Activated naive CD4-positive, alpha-beta T cell treated with anti-CD3 and anti-CD28 coated beads, Interleukin-2, amount 50 U/mL, for 24 hours (primary cell): ENCODE measurements around the gene TRPM7.

Experiments
- H3K27ac Mint-ChIP-seq: one replicate; pipeline ENCODE4 v1.8.0; 2021; ENCODE audit warnings: mild to moderate bottlenecking, mixed read lengths
- H3K27me3 Mint-ChIP-seq: one replicate; pipeline ENCODE4 v1.8.0; 2021; ENCODE audit warnings: mixed read lengths
- H3K36me3 Mint-ChIP-seq: one replicate; pipeline ENCODE4 v1.8.0; 2021; ENCODE audit warnings: mixed read lengths
- H3K4me1 Mint-ChIP-seq: one replicate; pipeline ENCODE4 v1.8.0; 2021; ENCODE audit warnings: mixed read lengths
- H3K4me3 Mint-ChIP-seq: one replicate; pipeline ENCODE4 v1.8.0; 2021; ENCODE audit warnings: mild to moderate bottlenecking, mixed read lengths
- H3K9me3 Mint-ChIP-seq: one replicate; pipeline ENCODE4 v1.8.0; 2021; ENCODE audit warnings: mixed read lengths

TRPM7 gene

DNA sequence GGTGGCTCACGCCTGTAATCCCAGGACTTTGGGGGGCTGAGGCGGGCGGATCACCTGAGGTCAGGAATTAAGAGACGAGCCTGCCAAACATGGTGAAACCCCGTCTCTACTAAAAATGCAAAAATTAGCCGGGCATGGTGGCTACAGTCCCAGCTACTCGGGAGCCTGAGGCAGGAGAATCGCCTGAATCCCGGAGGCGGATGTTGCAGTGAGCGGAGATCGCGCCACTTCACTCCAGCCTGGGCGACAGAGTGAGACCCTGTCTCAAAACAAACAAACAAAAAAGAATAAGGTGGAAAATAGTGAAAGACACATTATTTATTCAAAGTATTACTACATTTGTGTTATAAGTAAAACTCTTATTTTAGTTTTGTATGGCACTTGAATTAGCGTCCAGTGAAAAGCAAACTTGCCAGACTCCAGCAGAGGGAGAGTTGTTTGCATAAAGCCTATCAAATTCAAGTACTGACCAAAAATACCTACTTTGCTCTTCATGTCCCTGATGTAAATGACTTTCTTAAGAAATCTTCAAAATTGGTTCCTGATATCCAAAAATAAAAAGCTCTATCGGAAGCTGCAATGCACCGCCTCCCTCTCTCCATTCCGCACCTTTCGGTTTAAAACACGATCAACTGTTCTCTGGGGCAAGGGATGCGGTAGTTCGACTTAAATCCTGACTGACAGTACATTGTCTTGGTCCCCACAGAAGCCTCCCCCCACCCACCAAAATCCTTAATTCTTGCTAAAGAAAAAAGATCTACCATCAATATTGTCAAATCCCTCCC lies 1.2 kb downstream of the TRPM7 start:
- Mint-ChIP-seq H3K27ac (peak overlapping the region; percentile 97), H3K36me3 (peaks cover 9% of the 10 kb centered on the region), H3K9me3 (no peaks in the 10 kb centered on the region), H3K4me1 (peaks cover 61% of the 10 kb centered on the region), H3K4me3 (peak overlapping the region; percentile 99), H3K27me3 (no peaks in the 10 kb centered on the region)

DNA sequence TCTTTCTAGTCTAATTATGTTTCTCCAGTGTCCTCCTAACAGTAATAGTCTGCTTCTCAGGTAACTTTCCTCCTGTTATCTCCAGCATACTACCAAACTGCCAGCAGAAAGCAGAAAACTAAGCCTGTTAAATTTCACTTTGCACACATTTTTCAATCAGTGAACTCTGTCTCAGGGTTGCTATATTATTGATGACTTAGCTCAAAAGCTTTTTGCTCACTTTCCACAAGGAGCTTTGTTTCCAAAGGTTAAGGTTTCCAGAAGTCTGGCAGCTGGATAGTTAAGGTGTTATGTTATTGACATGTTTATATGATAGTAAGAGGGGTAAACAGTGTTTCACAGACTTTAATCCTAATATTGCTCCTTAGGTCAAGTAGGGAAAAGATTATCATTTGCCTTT lies 5.1 kb downstream of the TRPM7 start:
- Mint-ChIP-seq H3K9me3 (no peaks in the 10 kb centered on the region), H3K27ac (peak overlapping the region; percentile 87), H3K4me3 (peak overlapping the region; percentile 60), H3K36me3 (peaks cover 11% of the 10 kb centered on the region), H3K27me3 (no peaks in the 10 kb centered on the region), H3K4me1 (peaks cover 51% of the 10 kb centered on the region)

DNA sequence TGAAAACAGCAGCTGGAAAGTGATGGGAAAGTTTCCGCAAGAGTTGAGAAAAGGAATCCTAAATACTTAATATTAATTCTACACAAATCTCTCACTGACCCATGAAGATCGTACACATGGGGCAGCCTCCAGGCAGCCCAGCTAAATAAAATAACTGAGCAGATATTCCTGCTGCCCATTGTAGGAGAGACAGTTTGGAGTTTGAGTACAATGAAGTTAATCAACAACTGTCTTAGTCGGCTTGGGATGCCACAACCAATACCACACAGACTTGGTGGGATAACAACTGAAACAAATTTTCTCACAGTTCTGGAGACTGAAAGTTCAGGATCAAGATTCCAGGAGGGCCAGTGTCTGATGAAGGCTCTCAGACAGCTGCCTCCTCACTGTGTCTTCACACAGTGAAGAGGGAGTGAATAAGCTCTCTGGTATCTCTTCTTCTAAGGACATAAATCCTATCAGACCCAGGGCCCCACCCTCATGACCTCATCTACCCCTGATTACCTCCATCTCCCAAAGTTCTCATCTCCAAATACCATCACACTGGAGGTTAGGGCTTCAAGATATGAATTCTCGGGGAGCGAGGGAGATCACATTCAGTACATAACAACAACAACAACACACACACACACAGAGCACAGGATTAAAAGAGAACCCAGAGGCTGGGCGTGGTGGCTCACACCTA lies 9.7 kb downstream of the TRPM7 start:
- H3K36me3 Mint-ChIP-seq = peaks cover 7% of the 10 kb centered on the region
- H3K27me3 Mint-ChIP-seq = no peaks in the 10 kb centered on the region
- H3K4me1 Mint-ChIP-seq = peaks cover 30% of the 10 kb centered on the region
- peak overlapping the region; percentile 77 for H3K27ac Mint-ChIP-seq
- no peak overlapping the region for H3K4me3 Mint-ChIP-seq
- H3K9me3 Mint-ChIP-seq = no peaks in the 10 kb centered on the region

DNA sequence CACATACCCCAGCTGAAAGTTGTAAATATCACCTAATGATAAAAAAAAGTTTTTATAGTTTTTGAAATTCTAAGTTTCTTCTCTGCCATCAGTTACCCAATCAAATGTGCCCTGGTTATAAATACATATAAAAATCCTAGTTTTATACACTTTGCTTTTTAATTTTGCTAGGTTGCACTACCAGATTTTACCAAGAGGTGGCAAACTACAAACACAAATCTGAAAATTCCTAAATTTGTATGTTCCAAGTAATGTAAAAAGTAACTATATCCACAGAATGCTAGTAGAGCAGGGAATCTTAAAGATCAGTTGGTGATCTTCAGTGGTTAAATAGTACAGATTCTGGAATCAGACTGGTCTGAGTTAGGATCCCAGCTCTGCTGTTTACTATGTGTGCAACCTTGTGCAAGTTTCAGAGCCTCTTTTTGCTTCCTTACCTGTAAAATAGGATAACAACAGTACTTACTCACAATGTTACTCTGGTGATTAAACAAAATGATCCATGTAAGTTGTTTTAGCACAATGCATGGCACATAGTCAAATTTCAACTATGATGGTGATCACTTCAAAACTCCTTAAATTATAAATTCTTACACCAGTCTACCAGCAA lies 11.0 kb downstream of the TRPM7 start:
- no peaks in the 10 kb centered on the region for H3K9me3 Mint-ChIP-seq
- H3K27me3 Mint-ChIP-seq = no peaks in the 10 kb centered on the region
- H3K27ac Mint-ChIP-seq = no peak overlapping the region
- H3K4me3 Mint-ChIP-seq = no peak overlapping the region
- peaks cover 5% of the 10 kb centered on the region for H3K36me3 Mint-ChIP-seq
- peaks cover 28% of the 10 kb centered on the region for H3K4me1 Mint-ChIP-seq

DNA sequence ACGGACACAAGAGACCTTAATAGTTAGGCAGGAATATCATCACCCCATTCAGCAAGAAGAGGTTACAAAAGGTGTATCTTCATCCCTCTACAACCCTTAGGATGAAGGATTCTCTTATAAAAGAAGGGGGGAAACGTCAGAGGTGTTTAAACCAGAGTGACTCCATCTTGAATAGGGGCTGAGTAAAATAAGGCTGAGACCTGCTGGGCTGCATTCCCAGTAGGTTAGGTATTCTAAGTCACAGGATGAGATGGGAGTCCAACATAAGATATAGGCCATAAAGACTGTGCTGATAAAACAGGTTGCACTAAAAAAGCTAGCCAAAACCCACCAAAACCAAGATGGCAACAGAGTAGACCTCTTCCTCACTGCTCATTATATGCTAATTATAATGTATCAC lies 16.5 kb downstream of the TRPM7 start:
- no peak overlapping the region for H3K27ac Mint-ChIP-seq
- H3K36me3 Mint-ChIP-seq = peaks cover 2% of the 10 kb centered on the region
- no peaks in the 10 kb centered on the region for H3K9me3 Mint-ChIP-seq
- no peaks in the 10 kb centered on the region for H3K27me3 Mint-ChIP-seq
- no peak overlapping the region for H3K4me3 Mint-ChIP-seq
- peaks cover 35% of the 10 kb centered on the region for H3K4me1 Mint-ChIP-seq

DNA sequence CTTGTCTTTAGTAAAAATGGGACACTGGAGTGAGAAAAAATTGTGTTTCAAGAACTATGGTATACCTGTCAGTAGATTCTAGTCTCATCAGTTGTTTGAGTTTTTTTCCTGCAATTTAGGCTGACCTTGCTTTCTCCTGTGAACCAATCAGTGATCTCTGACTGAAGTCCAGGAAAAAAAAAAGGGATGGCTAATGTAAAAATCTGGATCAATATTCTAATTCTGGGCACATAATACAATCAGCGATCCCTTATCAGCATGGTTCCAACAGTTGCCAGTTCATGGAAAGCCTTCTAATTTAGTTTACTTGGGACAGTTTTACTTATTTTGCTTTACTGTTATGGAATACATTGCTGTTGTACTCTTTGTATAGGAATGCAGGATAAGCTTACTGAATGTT lies 17.0 kb downstream of the TRPM7 start:
- Mint-ChIP-seq H3K27ac (no peak overlapping the region), H3K4me1 (peaks cover 34% of the 10 kb centered on the region), H3K9me3 (no peaks in the 10 kb centered on the region), H3K36me3 (peaks cover 2% of the 10 kb centered on the region), H3K27me3 (no peaks in the 10 kb centered on the region), H3K4me3 (no peak overlapping the region)

DNA sequence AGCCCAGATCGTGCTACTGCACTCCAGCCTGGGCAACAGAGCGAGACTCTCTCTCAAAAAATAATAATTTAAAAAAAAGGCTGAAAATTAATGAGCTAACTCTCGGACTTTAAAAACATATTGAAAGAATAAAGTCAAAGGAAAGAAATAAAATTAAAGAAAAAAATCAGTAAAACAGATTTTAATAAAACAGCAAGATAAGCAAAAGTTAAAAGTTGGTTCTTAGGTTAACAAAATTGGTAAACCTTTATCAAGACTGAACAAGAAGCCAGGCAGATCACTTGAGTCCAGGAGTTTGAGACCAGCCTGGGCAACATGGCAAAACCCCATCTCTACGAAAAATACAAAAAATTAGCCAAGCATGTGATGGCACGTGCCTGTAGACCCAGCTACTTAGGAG lies 20.7 kb downstream of the TRPM7 start:
- Mint-ChIP-seq H3K27me3 (no peaks in the 10 kb centered on the region), H3K4me3 (no peak overlapping the region), H3K4me1 (peaks cover 22% of the 10 kb centered on the region), H3K9me3 (no peaks in the 10 kb centered on the region), H3K36me3 (peaks cover 2% of the 10 kb centered on the region), H3K27ac (no peak overlapping the region)

DNA sequence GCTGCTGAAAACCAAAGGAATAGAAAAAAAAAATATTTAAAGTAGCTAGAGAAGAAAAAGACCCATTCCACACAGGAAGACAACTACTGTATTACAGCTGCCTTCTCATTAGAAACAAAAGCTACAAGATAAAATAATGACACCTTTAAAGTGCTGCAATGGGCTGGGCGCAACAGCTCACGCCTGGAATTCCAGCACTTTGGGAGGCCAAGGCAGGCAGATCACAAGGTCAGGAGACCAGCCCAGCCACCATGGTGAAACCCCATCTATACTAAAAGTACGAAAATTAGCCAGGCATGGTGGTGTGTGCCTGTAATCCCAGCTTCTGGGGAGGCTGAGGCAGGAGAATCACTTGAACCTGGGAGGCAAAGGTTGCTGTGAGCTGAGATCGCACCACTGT lies 31.0 kb downstream of the TRPM7 start:
- Mint-ChIP-seq H3K4me3 (no peak overlapping the region), H3K27ac (no peak overlapping the region), H3K36me3 (peaks cover 15% of the 10 kb centered on the region), H3K27me3 (no peaks in the 10 kb centered on the region), H3K4me1 (peaks cover 20% of the 10 kb centered on the region), H3K9me3 (no peaks in the 10 kb centered on the region)

DNA sequence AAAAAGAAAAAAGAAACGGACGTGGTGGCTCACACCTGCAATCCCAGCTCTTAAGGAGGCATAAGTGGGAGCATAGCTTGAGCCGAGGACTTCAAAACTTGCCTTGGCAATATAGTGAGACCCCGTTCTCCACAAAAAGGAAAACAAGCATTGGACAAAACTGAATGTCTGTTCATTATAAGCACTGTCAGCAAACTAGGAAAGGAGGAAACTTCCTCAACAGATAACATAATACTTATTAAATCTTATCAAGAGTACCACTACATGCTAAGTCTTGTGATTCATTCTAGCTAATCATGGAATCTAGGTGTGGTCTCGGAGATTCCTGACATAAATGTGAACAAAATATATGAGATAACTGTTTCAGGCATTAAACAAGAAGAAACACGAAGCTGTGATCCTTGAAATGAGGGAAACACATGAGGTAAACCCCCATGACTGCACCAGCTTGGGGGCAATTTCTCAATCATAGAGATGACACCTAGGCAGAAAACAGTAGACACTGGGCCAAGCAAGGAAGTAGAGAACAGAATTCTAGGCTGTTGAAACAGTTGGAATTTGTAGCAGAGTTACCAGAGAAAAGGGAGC lies 33.3 kb downstream of the TRPM7 start:
- no peaks in the 10 kb centered on the region for H3K9me3 Mint-ChIP-seq
- H3K4me3 Mint-ChIP-seq = no peak overlapping the region
- H3K4me1 Mint-ChIP-seq = peaks cover 20% of the 10 kb centered on the region
- peaks cover 19% of the 10 kb centered on the region for H3K36me3 Mint-ChIP-seq
- H3K27me3 Mint-ChIP-seq = no peaks in the 10 kb centered on the region
- peak overlapping the region; percentile 59 for H3K27ac Mint-ChIP-seq

DNA sequence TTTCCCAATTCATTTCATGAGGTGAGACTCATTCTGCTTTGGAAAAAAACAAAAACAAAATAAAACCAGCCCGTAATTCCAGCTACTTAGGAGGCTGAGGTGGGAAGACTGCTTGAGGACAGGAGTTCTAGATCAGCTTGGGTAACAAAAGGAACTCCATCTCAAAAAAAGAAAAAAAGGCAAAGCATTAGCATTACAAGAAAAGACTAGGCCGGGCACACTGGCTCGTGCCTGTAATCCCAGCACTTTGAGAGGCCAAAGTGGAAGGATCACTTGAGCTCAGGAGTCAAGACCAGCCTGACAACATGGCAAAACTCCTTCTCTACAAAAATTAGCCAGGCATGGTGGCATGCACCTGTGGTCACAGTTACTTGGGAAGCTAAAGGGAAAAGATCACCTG lies 33.9 kb downstream of the TRPM7 start:
- Mint-ChIP-seq H3K4me1 (peaks cover 20% of the 10 kb centered on the region), H3K9me3 (no peaks in the 10 kb centered on the region), H3K27me3 (no peaks in the 10 kb centered on the region), H3K36me3 (peaks cover 19% of the 10 kb centered on the region), H3K4me3 (no peak overlapping the region), H3K27ac (no peak overlapping the region)

DNA sequence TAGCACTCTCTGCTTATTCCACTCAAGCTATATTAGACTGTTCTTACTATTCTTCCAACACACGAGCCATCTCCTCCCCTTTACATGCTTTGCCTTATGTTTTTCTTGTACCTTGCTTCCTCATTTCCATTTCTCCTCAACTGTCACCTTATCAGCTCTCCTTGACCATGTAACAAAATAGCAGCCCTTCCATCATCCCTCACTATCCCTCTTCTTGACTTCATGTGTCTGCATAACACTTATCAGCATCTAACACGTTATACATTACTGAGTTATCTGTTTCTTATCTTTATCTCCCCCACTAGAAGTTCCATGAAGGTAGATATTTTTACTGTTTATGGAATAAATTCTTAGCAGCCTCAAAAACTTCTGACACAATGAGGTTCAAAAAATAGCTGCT lies 45.3 kb downstream of the TRPM7 start:
- H3K9me3 Mint-ChIP-seq = no peaks in the 10 kb centered on the region
- no peaks in the 10 kb centered on the region for H3K27me3 Mint-ChIP-seq
- H3K36me3 Mint-ChIP-seq = peaks cover 20% of the 10 kb centered on the region
- H3K4me1 Mint-ChIP-seq = peaks cover 12% of the 10 kb centered on the region
- peak overlapping the region; percentile 27 for H3K27ac Mint-ChIP-seq
- H3K4me3 Mint-ChIP-seq = no peak overlapping the region

DNA sequence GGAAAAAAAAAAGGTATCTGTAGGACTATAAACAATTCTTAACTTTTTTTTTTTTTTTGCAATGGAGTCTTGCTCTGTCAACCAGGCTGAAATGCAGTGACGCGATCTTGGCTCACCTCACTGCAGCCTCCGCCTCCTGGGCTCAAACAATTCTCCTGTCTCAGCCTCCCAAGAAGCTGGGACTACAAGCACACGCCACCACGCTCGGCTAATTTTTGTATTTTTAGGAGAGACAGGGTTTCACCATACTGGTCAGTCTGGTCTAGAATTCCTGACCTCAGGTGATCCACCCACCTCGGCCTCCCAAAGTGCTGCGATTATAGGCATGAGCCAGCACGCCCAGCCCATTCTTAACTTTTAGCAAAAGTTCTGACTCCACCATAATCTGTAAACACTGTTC lies 50.5 kb downstream of the TRPM7 start:
- H3K36me3 Mint-ChIP-seq = peaks cover 11% of the 10 kb centered on the region
- H3K27ac Mint-ChIP-seq = no peak overlapping the region
- no peaks in the 10 kb centered on the region for H3K9me3 Mint-ChIP-seq
- peaks cover 6% of the 10 kb centered on the region for H3K4me1 Mint-ChIP-seq
- H3K4me3 Mint-ChIP-seq = no peak overlapping the region
- no peaks in the 10 kb centered on the region for H3K27me3 Mint-ChIP-seq

DNA sequence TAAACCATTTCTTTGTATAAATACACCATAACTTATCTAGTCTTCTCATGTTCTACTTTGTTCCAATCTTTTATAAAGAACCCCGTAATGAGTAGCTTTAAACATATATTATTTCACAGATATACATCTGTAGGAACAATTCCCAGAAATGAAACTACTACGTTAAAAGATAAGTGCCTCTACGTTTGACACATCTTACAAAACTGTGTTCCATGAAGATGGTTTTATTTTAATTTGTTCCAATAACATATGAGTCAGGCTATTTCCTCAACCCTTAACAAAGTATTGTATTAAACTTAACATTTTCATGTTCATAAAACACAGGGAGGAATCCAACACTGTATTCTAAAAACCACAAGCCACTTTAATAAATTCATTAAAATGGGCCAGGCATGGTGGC lies 52.9 kb downstream of the TRPM7 start:
- Mint-ChIP-seq H3K36me3 (peaks cover 8% of the 10 kb centered on the region), H3K4me3 (no peak overlapping the region), H3K27ac (no peak overlapping the region), H3K27me3 (no peaks in the 10 kb centered on the region), H3K9me3 (no peaks in the 10 kb centered on the region), H3K4me1 (no peaks in the 10 kb centered on the region)

DNA sequence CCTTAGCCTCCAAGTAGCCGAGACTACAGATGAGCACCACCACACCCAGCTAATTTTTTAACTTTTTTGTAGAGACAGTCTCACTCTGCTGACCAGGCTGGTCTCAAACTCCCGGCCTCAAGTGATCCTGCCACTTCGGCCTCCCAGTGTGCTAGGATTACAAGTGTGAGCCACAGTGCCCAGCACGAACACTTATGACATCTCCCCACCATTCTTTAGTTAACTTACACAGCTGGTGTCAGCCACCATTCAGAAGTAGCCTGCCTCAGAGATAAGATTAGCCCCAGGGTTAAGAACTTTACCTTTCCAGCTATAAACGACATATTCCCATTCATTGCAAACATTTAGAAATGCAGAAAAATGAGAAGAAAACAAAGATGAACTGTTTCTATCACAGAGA lies 58.2 kb downstream of the TRPM7 start:
- H3K4me1 Mint-ChIP-seq = peaks cover 9% of the 10 kb centered on the region

DNA sequence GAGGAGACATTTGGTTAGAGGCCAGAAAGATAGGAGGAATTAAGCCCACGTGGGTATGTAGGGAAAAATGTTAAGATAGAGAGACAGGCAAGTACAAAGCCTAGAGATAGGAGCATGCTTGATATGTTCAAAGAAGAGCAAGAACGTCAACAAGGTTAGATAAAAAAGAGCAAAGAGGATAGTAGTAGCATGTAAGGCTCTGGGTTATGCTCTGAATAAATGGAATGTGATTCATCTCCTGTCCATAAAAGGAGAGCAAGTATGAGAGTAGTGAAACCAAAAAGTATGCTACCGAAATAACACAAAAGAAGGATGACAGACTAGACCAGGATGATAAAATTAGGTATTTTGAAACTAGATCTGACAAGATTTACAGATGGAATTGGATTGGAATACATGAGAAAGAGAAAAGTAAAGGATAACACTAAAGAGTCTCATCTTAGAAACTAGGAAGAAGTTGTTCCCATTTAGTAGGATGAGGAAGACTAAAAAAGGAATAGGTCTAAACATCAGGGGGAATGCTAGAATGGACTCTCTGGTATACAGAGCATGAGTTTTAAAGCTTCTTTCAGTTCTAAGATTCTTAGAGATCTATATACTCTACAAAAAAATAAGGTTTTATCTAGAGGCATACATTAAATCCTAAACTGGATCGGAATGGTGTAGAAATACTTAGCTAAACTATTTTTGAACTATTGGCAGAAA lies 59.1 kb downstream of the TRPM7 start:
- Mint-ChIP-seq H3K27ac (peak overlapping the region; percentile 4), H3K4me1 (peaks cover 9% of the 10 kb centered on the region), H3K4me3 (no peak overlapping the region), H3K9me3 (no peaks in the 10 kb centered on the region), H3K27me3 (no peaks in the 10 kb centered on the region), H3K36me3 (peaks cover 19% of the 10 kb centered on the region)

More for the DNA sequence above, 58.2 kb downstream of the TRPM7 start:
- Mint-ChIP-seq H3K4me3 (no peak overlapping the region), H3K36me3 (peaks cover 22% of the 10 kb centered on the region), H3K9me3 (no peaks in the 10 kb centered on the region), H3K27me3 (no peaks in the 10 kb centered on the region), H3K27ac (no peak overlapping the region)
